Gastrocnemius medialis (tissue), 4 donors: ENCODE measurements around the gene PATZ1.

Source experiments
- POLR2A ChIP-seq, 2 donors: fragments of 450-650 bp; IDR thresholded peaks; one replicate each; pipeline ENCODE4 v1.6.1; 2017; ENCODE audit warnings: antibody characterized with exemption in 2 of 2, mild to moderate bottlenecking in 2 of 2, moderate library complexity in 2 of 2
- TF ChIP-seq, protein P1 (sequence below), 5 experiments: fragments of 450-650 bp in 3 of 5; fragments of 200-600 bp in 2 of 5; sonication (generic) in 2 of 5; IDR thresholded peaks in 4 of 5; conservative IDR thresholded peaks in 1 of 5; 1 replicate in 4 of 5; 2 replicates in 1 of 5; pipeline ENCODE4 v1.5.1; 2016 to 2019; ENCODE audit warnings: antibody characterized with exemption in 5 of 5, mild to moderate bottlenecking in 3 of 5, moderate library complexity in 3 of 5

DNA sequence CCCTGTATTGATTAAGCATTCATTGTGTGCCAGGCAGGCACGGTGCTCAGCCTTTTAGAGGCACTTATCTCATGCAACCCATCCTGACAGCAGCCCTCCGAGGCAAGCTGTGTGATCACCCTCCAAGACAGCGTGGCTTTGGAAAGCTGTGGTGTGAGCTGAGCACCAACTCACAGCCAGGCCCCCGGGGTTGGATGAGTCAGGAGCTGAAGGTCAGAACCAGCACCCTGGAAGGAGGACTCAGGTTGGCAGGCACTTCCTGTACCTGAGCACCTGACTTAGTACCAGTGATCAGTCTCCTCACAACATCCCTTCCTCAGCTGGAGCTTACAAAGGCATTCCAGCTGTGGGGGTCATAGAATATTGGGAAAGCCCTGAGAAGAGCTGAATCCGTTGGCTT, 9.0 kb downstream of the PATZ1 start:
- TF ChIP-seq, protein P1, sequence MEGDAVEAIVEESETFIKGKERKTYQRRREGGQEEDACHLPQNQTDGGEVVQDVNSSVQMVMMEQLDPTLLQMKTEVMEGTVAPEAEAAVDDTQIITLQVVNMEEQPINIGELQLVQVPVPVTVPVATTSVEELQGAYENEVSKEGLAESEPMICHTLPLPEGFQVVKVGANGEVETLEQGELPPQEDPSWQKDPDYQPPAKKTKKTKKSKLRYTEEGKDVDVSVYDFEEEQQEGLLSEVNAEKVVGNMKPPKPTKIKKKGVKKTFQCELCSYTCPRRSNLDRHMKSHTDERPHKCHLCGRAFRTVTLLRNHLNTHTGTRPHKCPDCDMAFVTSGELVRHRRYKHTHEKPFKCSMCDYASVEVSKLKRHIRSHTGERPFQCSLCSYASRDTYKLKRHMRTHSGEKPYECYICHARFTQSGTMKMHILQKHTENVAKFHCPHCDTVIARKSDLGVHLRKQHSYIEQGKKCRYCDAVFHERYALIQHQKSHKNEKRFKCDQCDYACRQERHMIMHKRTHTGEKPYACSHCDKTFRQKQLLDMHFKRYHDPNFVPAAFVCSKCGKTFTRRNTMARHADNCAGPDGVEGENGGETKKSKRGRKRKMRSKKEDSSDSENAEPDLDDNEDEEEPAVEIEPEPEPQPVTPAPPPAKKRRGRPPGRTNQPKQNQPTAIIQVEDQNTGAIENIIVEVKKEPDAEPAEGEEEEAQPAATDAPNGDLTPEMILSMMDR (IDR thresholded peaks at IDR 0.05 in 4 of 5, conservative IDR thresholded peaks at IDR 0.05 in 1 of 5), result no peak
- TF ChIP-seq POLR2A (IDR thresholded peaks at IDR 0.05), result no peak
